ENCODE results near the gene AGBL4. TPM values are rescaled to one million over a fixed set of nuclear protein-coding genes. Genes with fewer than 3 reads are reported as not detected.

The AGBL4 gene
- total and polyA plus RNA-seq, 2 of the 13 experiments (the other 11 are each of a cell fraction or from before 2014, with no cell fraction given) = not detected

GRCh38 chr1:48996311-48996710 lies 1027.4 kb downstream of the AGBL4 start (continued):
- no peak for TF ChIP-seq ZNF670 (CRISPR knock-in tag; IDR thresholded peaks at IDR 0.05; ENCODE audit: borderline replicate concordance)
- TF ChIP-seq ZNF468 (CRISPR knock-in tag; IDR thresholded peaks at IDR 0.05) = no peak
- no peak for TF ChIP-seq MXI1 (IDR thresholded peaks at IDR 0.05; ENCODE audit: borderline replicate concordance, low read depth, low read length)
- no peak for TF ChIP-seq AHDC1 (CRISPR knock-in tag; IDR thresholded peaks at IDR 0.05; ENCODE audit: borderline replicate concordance)
- no peak for TF ChIP-seq POLR2AphosphoS5 (IDR thresholded peaks at IDR 0.05; ENCODE audit: low read depth, low read length)
- no peak for TF ChIP-seq DPF2 (CRISPR knock-in tag; IDR thresholded peaks at IDR 0.05; ENCODE audit: borderline replicate concordance, low read depth)
- TF ChIP-seq ZNF672 (CRISPR knock-in tag; IDR thresholded peaks at IDR 0.05) = no peak
- TF ChIP-seq THAP11 (CRISPR knock-in tag; IDR thresholded peaks at IDR 0.05) = no peak
- no peak for TF ChIP-seq EP300 (IDR thresholded peaks at IDR 0.05; ENCODE audit: low read depth in 2 of 2, low read length in 2 of 2)
- no peak for TF ChIP-seq EP300 (CRISPR knock-in tag; IDR thresholded peaks at IDR 0.05; ENCODE audit: borderline replicate concordance)
